ENCODE measurements around the gene CCHCR1.
"Not testable (repeated sequence)": the region's sequence is repeated elsewhere in the genome, so short reads cannot be mapped to it uniquely, and the experiment has no call there.

CCHCR1 gene, protein sequence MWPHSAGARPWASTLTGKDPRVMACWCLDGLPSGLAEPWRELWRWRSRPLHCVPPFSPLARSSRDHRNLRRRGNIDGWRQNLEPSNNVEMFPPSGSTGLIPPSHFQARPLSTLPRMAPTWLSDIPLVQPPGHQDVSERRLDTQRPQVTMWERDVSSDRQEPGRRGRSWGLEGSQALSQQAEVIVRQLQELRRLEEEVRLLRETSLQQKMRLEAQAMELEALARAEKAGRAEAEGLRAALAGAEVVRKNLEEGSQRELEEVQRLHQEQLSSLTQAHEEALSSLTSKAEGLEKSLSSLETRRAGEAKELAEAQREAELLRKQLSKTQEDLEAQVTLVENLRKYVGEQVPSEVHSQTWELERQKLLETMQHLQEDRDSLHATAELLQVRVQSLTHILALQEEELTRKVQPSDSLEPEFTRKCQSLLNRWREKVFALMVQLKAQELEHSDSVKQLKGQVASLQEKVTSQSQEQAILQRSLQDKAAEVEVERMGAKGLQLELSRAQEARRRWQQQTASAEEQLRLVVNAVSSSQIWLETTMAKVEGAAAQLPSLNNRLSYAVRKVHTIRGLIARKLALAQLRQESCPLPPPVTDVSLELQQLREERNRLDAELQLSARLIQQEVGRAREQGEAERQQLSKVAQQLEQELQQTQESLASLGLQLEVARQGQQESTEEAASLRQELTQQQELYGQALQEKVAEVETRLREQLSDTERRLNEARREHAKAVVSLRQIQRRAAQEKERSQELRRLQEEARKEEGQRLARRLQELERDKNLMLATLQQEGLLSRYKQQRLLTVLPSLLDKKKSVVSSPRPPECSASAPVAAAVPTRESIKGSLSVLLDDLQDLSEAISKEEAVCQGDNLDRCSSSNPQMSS

DNA sequence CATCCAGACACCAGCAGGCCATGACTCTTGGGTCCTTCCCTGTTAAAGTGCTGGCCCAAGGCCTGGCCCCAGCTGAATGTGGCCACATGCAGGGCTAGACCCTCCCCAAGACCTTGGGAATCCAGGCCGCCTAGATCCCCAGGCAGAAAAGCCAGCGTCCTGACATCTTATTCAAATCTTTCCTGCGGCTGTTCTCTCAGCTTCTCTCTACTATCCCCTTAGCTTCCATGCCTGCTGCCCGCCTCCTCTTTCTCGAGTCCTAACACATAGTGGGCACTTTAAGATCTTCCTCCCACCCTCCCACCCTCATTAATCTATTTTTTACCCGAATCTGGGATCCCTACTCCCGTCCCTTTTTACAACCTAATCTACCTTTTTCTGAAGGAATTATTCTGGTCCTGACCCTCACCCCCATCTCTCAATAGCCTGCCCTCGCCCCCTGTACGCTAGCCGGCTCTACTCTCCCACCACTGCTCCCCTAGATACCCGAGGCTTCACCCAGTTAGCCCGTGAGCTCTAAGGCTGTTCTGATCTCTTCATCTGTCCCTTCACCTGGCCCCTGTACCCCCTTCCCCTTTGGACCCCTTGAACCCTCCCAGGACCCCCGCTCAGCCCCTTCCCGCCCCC is at the start of gene CCHCR1:
Gene CCHCR1, minus strand, starts transcription at position 290 of the 627 bp plus-strand sequence. Its CDS starts 202 bp downstream, at position 88.
- no peak for DNase-seq (ENCODE audit: low read depth in 3 of 3)

DNA sequence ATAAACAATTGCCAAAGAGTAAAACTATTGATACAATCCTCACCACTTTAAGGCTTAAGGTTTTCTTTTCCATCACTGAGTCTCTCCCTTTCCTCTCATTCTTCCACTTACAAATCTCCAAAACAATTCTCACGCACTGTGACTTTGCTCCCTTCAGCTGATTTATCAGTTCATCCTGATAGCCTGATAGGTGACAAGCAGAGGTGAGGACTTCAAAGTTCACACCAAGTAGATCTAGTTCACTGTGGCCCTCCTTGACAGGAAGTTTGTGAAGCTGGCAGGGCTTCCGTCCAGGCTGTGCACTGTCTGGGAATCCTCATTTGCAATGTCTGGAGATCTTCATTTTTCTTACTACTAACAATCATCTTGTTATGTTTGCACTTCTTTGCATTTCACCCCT is 48.0 kb upstream of the CCHCR1 start:
- DNase-seq (ENCODE audit: low read depth in 3 of 3), result no peak

DNA sequence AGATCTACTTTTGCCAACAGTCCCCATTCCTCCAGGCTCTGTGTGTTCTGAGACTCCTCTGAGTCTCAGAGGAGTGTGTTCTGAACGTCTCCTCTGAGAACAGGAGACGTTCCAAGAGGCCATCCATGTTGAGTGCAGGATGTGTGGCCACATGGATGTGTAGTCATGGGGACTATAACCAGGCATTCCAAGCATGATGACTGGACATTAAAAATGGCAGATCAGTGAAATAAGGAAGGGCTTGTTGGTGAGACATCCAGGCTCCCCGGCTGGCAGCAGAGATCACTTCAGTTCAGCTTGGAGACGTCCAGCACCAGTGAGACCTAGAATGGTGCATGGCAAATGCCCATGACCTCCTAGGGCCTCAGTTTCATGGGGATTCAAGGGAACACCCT is 47.1 kb upstream of the CCHCR1 start:
- no peak for DNase-seq (ENCODE audit: low read depth in 3 of 3)

DNA sequence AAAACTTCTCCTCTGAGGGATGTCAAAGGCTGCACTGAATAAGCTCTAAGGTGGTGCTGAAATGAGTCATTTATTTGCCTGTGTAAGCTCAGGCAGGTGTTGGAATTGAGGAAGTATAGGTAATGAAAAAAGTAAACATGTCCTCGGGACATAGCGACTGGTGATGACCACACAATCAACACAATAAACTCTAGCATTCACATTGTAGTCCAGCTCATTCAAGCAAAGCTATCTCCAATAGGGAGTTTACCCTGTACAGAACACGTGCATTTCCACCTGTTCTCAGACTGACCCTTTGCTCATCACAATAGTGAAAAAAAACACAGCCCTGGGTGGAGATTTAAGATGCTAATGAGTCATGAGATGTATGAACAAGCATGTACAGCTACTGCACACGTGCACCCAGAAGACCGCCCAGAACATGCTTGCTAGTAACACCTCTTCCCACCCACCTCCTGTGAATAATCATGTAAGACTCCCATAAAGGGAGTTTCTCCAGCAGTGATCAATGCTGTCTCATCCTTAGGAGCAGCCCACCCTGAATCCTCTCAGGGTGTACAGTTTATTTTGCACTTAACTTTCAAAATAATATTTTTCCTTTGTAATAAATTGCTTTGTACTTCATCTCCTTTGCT is 45.9 kb upstream of the CCHCR1 start:
- DNase-seq (ENCODE audit: low read depth in 3 of 3), result peak in 1 of 3 experiments; percentile 60

DNA sequence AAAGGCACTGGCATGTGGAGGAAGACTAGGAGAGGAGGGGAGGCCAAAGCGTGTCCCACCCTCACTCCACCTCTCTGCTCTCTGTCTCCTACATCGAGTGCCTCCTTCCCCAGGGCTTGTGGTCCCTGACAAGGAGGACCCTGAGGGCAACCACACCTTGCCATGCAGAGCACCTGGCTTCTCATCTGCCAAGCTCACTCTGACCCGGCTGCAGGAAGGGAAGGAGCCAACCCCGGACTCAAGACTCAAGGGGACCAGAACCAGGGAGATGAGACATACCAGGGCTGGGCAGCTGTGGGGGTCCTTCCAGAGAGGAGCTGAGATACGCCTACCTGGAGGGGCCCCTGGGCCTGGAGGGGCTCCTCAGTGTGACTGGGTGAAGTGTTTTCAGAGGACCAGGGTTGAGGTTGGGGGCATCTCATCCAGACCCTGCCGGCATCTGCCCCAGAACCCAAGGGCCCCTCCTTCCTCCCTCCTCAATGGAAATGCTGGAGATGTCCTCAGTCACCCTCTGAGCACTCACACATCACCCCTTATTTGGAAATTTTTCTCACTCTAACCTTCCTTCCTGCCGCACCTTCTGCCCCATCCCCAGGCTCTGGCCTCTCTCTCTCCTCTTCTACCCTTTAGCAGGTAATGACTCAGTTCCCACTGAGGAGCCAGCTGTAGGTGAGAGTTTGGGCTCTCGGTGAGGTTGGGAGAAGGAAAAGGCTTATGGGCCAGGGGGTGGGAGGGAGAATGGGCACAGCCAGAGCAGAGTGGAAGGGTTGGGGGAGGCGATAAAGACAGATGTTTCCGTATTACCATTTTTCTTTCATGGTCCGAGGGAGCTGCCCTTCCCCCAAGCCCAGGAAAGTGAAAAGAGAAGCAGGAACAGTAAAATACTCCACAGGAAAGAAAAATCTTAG is 44.9 kb upstream of the CCHCR1 start:
- DNase-seq (ENCODE audit: low read depth in 3 of 3), result no peak

DNA sequence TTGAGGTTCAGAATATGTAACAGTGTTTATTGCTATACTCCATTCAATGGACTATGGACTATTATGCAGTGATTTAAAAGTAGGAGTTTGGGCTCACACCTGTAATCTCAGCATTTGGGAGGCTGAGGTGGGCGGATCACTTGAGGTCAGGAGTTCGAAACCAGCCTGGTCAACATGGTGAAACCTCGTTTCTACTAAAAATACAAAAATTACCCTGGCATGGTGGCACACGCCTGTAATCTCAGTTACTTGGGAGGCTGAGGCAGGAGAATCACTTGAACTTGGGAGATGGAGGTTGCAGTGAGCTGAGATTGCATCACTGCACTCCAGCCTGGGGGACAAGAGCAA is 41.5 kb upstream of the CCHCR1 start:
- DNase-seq (ENCODE audit: low read depth in 3 of 3), result not testable (repeated sequence)

DNA sequence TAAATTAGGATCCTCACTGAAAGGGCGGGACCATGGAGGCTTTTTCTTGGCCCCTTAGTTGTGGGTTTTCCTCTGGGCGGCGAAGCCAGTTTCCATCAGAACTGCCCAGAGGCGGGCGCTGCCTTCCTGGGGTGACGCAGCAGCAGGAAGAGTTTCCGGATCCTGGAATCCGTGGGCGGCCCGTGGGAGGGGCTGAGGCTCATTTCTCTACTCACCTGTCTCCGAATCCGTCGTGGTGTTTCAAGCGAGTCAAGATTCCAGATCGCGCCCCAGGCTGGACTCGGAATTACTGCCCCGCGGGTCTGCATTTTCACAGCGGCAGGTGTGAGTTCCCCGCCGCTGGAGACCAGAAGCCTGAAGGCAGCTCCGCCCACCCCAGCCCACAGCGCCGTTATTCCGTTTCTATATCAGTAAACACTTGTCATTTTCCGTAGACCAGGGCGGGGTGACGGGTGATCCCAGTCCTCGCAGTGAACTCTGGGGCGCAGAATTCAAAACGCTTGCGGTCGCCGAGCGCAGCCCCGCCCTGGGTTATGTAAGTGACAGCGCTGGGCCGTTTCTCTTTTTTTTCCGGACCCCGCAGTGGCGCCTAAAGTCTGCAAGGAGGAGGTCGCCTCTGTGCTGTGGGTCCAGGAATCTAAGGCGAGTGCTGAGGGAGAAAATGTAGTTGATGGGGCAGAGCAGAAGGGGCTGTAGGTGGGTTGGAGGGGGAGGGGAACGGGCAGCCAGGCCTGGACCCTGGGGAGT is 40.1 kb upstream of the CCHCR1 start:
- DNase-seq (ENCODE audit: low read depth in 3 of 3), result peak; percentile 70 to 92 (median 83)

DNA sequence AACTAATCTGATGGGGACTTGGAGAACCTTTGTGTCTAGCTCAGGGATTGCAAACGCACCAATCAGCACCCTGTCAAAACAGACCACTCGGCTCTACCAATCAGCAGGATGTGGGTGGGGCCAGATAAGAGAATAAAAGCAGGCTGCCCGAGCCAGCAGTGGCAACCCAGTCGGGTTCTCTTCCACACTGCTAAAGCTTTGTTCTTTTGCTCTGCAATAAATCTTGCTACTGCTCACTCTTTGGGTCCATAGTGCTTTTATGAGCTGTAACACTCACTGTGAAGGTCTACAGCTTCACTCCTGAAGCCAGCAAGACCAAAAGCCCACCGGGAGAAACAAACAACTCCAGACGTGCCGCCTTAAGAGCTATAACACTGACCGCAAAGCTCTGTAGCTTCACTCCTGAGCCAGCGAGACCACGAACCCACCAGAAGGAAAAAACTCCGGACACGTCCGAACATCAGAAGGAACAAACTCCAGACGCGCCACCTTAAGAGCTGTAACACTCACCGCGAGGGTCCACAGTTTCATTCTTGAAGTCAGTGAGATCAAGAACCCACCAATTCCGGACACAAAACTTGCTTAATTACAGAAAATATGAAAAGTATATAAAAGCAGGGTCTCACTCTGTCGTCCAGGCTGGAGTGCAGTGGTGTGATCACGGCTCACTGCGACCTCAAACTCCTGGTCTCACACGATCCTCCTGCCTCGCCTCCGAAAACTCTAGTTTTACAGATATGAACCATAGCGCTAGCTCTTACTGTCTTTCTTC is 38.8 kb upstream of the CCHCR1 start:
- DNase-seq (ENCODE audit: low read depth in 3 of 3), result not testable (repeated sequence)

DNA sequence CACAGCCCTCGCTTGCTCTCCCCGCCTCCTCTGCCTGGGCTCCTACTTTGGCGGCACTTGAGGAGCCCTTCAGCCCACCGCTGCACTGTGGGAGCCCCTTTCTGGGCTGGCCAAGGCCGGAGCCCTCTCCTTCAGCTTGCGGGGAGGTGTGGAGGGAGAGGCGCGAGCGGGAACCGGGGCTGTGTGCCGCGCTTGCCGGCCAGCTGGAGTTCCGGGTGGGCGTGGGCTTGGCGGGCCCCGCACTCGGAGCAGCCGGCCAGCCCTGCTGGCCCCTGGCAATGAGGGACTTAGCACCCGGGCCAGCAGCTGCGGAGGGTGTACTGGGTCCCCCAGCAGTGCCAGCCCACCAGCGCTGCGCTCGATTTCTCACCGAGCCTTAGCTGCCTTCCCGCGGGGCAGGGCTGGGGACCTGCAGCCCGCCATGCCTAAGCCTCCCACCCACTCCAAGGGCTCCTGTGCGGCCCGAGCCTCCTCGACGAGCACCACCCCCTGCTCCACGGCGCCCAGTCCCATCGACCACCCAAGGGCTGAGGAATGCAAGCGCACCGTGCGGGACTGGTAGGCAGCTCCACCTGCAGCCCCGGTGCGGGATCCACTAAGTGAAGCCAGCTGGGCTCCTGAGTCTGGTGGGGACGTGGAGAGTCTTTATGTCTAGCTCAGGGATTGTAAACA is 37.8 kb upstream of the CCHCR1 start:
- DNase-seq (ENCODE audit: low read depth in 3 of 3), result not testable (repeated sequence)

DNA sequence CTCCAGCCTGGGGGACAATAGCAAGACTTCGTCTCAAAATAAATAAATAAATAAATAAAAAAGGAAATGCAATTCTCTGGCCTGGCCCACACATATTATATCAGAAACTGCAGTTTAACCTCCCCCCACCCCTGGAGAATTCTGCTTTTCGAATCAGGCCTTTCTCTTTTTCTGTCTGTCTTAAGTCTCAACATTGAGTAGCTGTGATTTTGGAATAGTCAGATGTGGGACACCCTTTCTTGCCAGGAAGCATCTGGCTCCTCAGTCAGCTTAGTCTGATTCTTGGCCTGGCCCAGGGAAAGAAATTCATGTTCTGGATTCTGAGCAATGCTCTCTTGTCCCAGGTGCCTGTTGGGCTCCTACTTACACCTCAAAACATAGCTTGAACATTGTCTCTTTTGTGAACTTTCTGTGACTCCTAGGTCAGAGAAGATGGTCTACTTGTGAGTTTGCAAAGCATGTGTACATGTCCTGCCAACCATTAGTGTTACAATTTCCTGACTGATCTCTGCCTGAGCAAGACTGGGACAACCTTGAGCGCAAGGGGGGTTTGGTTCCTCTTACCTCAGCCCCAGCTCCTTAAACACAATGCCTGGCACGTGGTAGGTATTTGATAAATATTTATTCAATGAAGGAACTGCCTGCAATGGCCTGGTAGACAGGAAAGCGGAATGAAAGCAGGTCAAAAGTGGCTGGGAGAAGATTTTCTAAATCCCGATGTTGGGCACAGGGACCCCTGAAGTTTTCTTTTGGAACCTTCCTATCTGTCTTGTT is 36.6 kb upstream of the CCHCR1 start:
- DNase-seq (ENCODE audit: low read depth in 3 of 3), result no peak

DNA sequence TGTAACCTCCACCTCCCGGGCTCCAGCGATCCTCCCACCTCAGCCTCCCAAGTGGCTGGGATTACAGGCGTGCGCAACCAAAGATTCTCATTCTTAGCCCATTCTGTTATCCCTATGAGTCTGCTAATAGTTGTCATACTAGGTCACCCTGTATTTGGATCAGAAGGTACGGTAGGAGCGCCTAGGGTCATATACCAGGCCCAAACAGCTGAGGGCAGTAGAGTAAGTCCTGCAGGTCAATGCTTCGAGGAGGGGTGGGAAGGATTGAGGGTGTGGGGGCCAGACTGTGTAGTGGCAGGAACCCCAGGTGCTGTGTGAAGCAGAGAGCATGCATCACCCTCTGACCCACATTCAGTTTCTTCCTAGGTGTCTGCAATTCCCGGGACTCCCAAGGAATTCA is 35.6 kb upstream of the CCHCR1 start:
- no peak for DNase-seq (ENCODE audit: low read depth in 3 of 3)

DNA sequence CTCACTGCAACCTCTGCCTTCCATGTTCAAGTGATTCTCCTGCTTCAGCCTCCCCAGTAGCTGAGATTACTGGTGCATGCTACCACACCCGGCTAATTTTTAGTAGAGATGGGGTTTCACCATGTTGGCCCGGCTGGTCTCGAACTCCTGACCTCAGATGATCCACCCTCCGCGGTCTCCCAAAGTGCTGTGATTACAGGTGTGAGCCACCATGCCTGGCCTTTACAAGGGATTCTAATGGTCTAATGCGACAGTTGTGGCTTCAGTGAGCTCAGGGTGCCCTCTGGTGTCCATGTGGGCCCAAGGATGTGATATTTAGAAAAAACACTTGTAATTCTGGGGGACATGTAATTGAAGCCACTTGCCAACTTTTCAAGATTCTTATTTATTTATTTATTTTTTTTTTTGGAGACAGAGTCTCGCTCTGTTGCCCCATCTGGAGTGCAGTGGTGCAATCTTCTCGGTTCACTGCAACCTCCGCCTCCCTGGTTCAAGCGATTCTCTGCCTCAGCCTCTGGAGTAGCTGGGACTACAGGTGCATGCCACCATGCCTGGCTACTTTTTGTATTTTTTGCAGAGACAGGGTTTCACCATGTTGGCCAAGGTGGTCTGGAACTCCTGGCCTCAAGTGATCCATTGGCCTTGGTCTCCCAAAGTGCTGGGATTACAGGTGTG is 35.0 kb upstream of the CCHCR1 start:
- DNase-seq (ENCODE audit: low read depth in 3 of 3), result peak in 1 of 3 experiments; percentile 30

DNA sequence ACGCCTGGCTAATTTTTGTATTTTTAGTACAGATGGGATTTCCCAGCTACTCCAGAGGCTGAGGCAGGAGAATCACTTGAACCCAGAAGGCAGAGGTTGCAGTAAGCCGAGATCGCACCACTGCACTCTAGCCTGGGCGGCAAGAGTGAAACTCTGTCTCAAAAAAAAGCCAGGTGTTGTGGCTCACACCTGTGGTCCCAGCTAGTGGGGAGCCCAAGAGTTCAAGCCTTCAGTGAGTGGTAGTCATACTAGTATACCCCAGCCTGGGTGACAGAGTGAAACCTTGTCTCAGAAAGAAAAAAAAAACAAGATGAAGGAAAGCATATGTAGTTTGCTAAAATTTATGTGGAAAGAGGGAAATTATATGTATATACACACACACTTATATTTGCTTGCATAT is 32.9 kb upstream of the CCHCR1 start:
- no peak for DNase-seq (ENCODE audit: low read depth in 3 of 3)

DNA sequence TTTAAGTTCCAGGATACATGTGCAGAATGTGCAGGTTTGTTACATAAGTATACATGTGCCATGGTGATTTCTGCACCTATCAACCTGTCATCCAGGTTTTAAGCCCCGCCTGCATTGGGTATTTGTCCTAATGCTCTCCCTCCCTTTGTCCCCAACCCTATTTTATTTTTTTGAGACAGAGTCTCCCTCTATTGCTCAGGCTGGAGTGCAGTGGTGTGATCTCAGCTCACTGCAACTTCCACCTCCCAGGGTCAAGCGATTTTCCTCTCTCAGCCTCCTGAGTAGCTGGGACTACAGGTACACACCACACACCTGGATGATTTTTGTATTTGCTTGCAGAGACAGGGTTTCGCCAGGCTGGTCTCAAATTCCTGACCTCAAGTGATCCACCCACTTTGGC is 31.6 kb upstream of the CCHCR1 start:
- not testable (repeated sequence) for DNase-seq (ENCODE audit: low read depth in 3 of 3)

DNA sequence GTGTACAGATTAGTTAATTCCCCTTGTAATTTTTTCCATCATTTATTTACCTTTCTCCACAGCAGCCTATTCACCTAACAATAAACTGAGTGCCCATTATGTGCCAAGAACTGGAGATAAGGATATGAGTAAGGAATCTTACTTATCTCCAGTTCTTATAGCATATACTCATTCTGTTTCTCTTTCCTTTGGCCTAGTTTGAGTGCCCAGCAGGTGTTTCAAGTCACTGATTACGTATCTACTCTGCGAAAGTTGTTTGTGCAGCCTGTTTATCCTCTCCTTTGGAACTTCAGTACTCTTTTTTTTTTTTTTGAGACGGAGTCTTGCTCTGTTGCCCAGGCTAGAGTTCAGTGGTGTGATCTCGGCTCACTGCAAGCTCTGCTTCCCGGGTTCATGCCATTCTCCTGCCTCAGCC is 30.2 kb upstream of the CCHCR1 start:
- no peak for DNase-seq (ENCODE audit: low read depth in 3 of 3)

DNA sequence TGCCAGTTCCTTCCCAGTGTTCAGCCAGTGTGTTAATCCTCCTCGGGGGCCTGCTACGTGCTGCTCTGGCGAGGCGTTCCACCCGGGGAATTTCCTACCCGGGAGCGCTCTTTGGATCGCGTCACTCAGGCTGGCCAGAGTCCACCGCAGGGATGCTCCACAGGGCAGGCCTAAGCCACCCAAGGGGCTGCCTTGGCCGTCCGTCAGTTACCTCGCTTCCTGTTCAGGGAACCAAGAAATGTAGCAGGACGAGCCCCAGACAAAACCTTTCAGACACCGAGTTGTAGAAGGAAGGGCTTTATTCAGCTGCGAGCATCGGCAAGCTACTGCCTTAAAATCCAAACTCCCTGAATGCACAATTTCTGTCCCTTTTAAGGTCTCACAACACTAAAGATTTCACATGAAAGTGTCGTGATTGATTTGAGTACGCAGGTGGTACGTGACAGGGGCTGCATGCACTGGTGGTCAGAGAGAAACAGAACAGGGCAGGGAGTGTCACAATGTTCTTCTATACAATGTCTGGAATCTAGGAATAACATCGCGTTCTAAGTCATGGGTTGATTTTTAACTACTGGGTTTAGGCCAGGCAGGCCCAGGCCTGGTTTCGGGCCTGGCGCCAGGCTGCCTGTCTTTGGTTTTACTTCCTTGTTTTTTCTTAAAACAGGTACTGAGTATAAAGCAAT is 28.6 kb upstream of the CCHCR1 start:
- DNase-seq (ENCODE audit: low read depth in 3 of 3), result no peak

DNA sequence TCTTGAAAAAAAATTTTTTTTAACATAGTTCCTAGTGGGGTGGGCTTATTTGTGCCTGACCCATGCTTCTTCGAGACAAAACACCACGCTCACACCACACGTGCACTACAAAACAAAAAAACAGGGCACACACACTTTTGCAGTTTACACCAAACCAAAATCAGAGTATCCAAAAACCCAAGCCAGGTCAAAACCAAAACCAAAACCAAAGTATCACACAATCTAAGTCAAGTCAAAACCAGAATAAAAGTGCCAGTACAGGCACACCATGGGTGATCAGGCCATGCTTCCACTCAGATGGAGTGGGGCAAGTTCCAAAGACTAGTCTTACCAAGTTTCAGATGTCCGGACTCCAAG is 28.1 kb upstream of the CCHCR1 start:
- not testable (repeated sequence) for DNase-seq (ENCODE audit: low read depth in 3 of 3)
